ENCODE measurements around the gene STK17A.
"Not testable (repeated sequence)": the region's sequence is repeated elsewhere in the genome, so short reads cannot be mapped to it uniquely, and the experiment has no call there.

Gene STK17A

GRCh38 chr7:43569424-43569823 is 13.5 kb upstream of the STK17A start:
- DNase-seq, result no peak

GRCh38 chr7:43570688-43571365 is 12.1 kb upstream of the STK17A start:
- no peak for DNase-seq

- DNase-seq, result peak; percentile 88
Observed at GRCh38 chr7:43572516-43573049, 10.3 kb upstream of the STK17A start.

GRCh38 chr7:43573832-43574231 is 9.1 kb upstream of the STK17A start:
- DNase-seq, result not testable (repeated sequence)

GRCh38 chr7:43575506-43575905 is 7.4 kb upstream of the STK17A start:
- DNase-seq, result no peak

GRCh38 chr7:43576241-43576640 is 6.7 kb upstream of the STK17A start:
- no peak for DNase-seq

GRCh38 chr7:43577485-43577951 is 5.4 kb upstream of the STK17A start:
- peak; percentile 85 for DNase-seq

- peak; percentile 82 for DNase-seq
Observed at GRCh38 chr7:43583424-43584194, 701 bp downstream of the STK17A start.

- DNase-seq, result peak; percentile 40
Observed at GRCh38 chr7:43584195-43584586, 1.3 kb downstream of the STK17A start.

GRCh38 chr7:43584733-43585132 is 1.8 kb downstream of the STK17A start:
- not testable (repeated sequence) for DNase-seq

GRCh38 chr7:43585562-43585961 is 2.7 kb downstream of the STK17A start:
- peak; percentile 47 for DNase-seq

- no peak for DNase-seq
Observed at GRCh38 chr7:43586251-43586900, 3.5 kb downstream of the STK17A start.

- DNase-seq, result no peak
Observed at GRCh38 chr7:43588477-43589132, 5.7 kb downstream of the STK17A start.

- no peak for DNase-seq
Observed at GRCh38 chr7:43589133-43589478, 6.2 kb downstream of the STK17A start.

- DNase-seq, result no peak
Observed at GRCh38 chr7:43589728-43590127, 6.8 kb downstream of the STK17A start.

- DNase-seq, result peak; percentile 62
Observed at GRCh38 chr7:43590862-43591557, 8.1 kb downstream of the STK17A start.

GRCh38 chr7:43591558-43592180 is 8.8 kb downstream of the STK17A start:
- no peak for DNase-seq

- DNase-seq, result no peak
Observed at GRCh38 chr7:43592326-43592725, 9.4 kb downstream of the STK17A start.

- DNase-seq, result no peak
Observed at GRCh38 chr7:43593010-43593409, 10.1 kb downstream of the STK17A start.

- no peak for DNase-seq
Observed at GRCh38 chr7:43594020-43594419, 11.1 kb downstream of the STK17A start.

GRCh38 chr7:43596426-43596825 is 13.5 kb downstream of the STK17A start:
- not testable (repeated sequence) for DNase-seq

GRCh38 chr7:43600056-43600455 is 17.1 kb downstream of the STK17A start:
- no peak for DNase-seq
